GM18505 (cell line): ENCODE data around the gene NXPH3.

Experiments
- ATAC-seq: cut with Tn5 transposase; IDR thresholded peaks from one replicate; pipeline ENCODE4 v1.9.1; 2021; ENCODE audit not compliant: unreplicated experiment
- POLR2A ChIP-seq: IDR thresholded peaks from 4 replicates; pipeline ENCODE4 v1.6.1; 2011; ENCODE audit warnings: borderline replicate concordance; ENCODE audit not compliant: insufficient read depth, insufficient read length; ENCODE audit errors: extremely low read depth

NXPH3 gene

GRCh38 chr17:49621946-49622529 is 46.4 kb downstream of the NXPH3 start:
- no peak for ATAC-seq
- no peak for TF ChIP-seq POLR2A

- no peak for TF ChIP-seq POLR2A
- no peak for ATAC-seq
Observed at GRCh38 chr17:49624896-49625295, 49.2 kb downstream of the NXPH3 start.

GRCh38 chr17:49629447-49629846 is 53.8 kb downstream of the NXPH3 start:
- no peak for TF ChIP-seq POLR2A
- ATAC-seq: no peak

GRCh38 chr17:49630113-49630900 is 54.6 kb downstream of the NXPH3 start:
- no peak for ATAC-seq

GRCh38 chr17:49631496-49631895 is 55.8 kb downstream of the NXPH3 start:
- no peak for ATAC-seq
- no peak for TF ChIP-seq POLR2A

More at GRCh38 chr17:49630113-49630900, 54.6 kb downstream of the NXPH3 start:
- no peak for TF ChIP-seq POLR2A
